ENCODE data around the gene TTYH3.

- TF ChIP-seq POLR2A (IDR thresholded peaks at IDR 0.05) (no peak), CTCF (IDR thresholded peaks at IDR 0.05) (no peak)
Measured at GRCh38 chr7:2644562-2645273, 12.9 kb downstream of the TTYH3 start.

All from uterus (tissue), 2 donors.